Neural progenitor cell (in vitro differentiated cells): ENCODE results near the gene HOXC12.

ENCODE experiments used
- CTCF ChIP-seq: fragments of 200-600 bp; sonication (generic); IDR thresholded peaks from 2 replicates; pipeline ENCODE4 v1.5.1; 2017; ENCODE audit warnings: antibody characterized with exemption, mild to moderate bottlenecking
- EZH2 ChIP-seq: fragments of 200-600 bp; sonication (generic); IDR thresholded peaks from 2 replicates; pipeline ENCODE4 v1.6.1; 2017; ENCODE audit warnings: antibody characterized with exemption, mild to moderate bottlenecking, moderate library complexity
- EZH2phosphoT487 ChIP-seq: fragments of 200-600 bp; sonication (generic); IDR thresholded peaks from 2 replicates; pipeline ENCODE4 v1.6.1; 2017; ENCODE audit warnings: antibody characterized with exemption

GRCh38 chr12:53980802-53981496 lies 26.2 kb downstream of the HOXC12 start:
- TF ChIP-seq CTCF (no peak), EZH2phosphoT487 (no peak), EZH2 (no peak)
